Prostate gland (tissue), 2 donors: Measurements from ENCODE around the gene PTX4.

ENCODE experiments used
- CTCF ChIP-seq, 4 experiments: fragments of 200-600 bp in 2 of 4; fragments of 450-650 bp in 2 of 4; sonication (generic) in 2 of 4; IDR thresholded peaks; 1 replicate in 3 of 4; 2 replicates in 1 of 4; pipeline ENCODE4 v1.5.1; 2016 to 2019; ENCODE audit warnings: antibody characterized with exemption in 4 of 4, mild to moderate bottlenecking in 2 of 4, moderate library complexity in 2 of 4
- POLR2A ChIP-seq: fragments of 450-650 bp; IDR thresholded peaks from one replicate; pipeline ENCODE4 v1.6.1; 2016; ENCODE audit warnings: antibody characterized with exemption, mild to moderate bottlenecking

GRCh38 chr16:1443403-1443973 lies 45.3 kb downstream of the PTX4 start:
- no peak for TF ChIP-seq POLR2A
- TF ChIP-seq CTCF (IDR thresholded peaks at IDR 0.05), result no peak
